GM23248 (cell line): ENCODE measurements around the gene MTA3.

ENCODE experiments used
- EZH2 ChIP-seq: fragments of 200-600 bp; sonication (generic); IDR thresholded peaks from 2 replicates; pipeline ENCODE4 v1.6.1; 2018; ENCODE audit warnings: antibody characterized with exemption, mild to moderate bottlenecking; ENCODE audit not compliant: insufficient read depth, poor library complexity, severe bottlenecking
- EZH2phosphoT487 ChIP-seq: fragments of 200-600 bp; sonication (generic); IDR thresholded peaks from 2 replicates; pipeline ENCODE4 v1.6.1; 2018; ENCODE audit warnings: antibody characterized with exemption, moderate library complexity, mild to moderate bottlenecking, low read depth; ENCODE audit not compliant: insufficient read depth

DNA sequence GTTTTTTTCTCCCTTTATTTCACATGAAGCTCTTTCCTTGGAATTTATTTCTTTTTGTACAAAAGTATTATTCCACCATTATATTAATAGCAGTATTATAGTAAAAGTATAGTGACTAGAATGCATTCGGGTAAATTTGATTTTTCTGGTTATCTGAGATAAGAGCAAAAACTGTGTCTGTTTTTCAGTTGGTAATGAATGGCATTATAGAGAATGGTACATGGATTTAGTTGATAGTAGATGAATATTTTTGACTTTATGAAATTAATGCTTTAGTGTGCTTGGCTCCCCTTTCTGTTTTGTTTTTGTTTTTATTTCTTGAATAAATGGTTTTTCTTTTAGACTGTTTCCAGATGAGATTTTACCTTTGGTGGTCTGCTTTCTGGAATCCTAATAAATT lies 71.8 kb downstream of the MTA3 start:
- TF ChIP-seq EZH2 (no peak), EZH2phosphoT487 (no peak)
